Thymus (tissue), 11 donors: Measurements from ENCODE around the gene NOC2L. TPM values are rescaled to one million over a fixed set of nuclear protein-coding genes. Genes with fewer than 3 reads are reported as not detected.
A peak's percentile ranks its signal among the peaks of the same experiment; 100 is the strongest.

Experiments
- DNase-seq, 9 donors: peaks; one replicate each; pipeline ENCODE4 v3.0.0-alpha.2; 2013; ENCODE audit warnings: low spot score in 9 of 9, low read depth in 6 of 9, missing footprints in 1 of 9
- H3K27ac ChIP-seq, 2 donors: one replicate each; pipeline ENCODE4 v1.5.1; 2013; ENCODE audit warnings: control low read depth in 1 of 2, low read depth in 1 of 2, low read length in 1 of 2, mild to moderate bottlenecking in 1 of 2, moderate library complexity in 1 of 2
- H3K27me3 ChIP-seq, 2 donors: one replicate each; pipeline ENCODE4 v1.5.1; 2013; ENCODE audit warnings: low read length in 1 of 2; ENCODE audit not compliant: control insufficient read depth in 2 of 2, insufficient read depth in 1 of 2
- H3K36me3 ChIP-seq, 2 donors: one replicate each; pipeline ENCODE4 v1.5.1; 2013; ENCODE audit warnings: low read length in 1 of 2, mild to moderate bottlenecking in 1 of 2, moderate library complexity in 1 of 2; ENCODE audit not compliant: control insufficient read depth in 2 of 2, insufficient read depth in 2 of 2
- H3K4me1 ChIP-seq, 2 donors: one replicate each; pipeline ENCODE4 v1.5.1; 2013; ENCODE audit warnings: low read length in 2 of 2; ENCODE audit not compliant: control insufficient read depth in 2 of 2, insufficient read depth in 2 of 2
- H3K4me3 ChIP-seq, 2 donors: one replicate each; pipeline ENCODE4 v1.5.1; 2013; ENCODE audit warnings: low read length in 2 of 2, control low read depth in 1 of 2, mild to moderate bottlenecking in 1 of 2
- H3K9me3 ChIP-seq, 2 donors: one replicate each; pipeline ENCODE4 v1.5.1; 2013; ENCODE audit warnings: low read length in 1 of 2, mild to moderate bottlenecking in 1 of 2; ENCODE audit not compliant: control insufficient read depth in 2 of 2, insufficient read depth in 1 of 2
- WGBS: extraction: QIAGEN DNeasy Blood & Tissue Kit; methylation state at CpG from one replicate; pipeline ENCODE4 v1.1.7; 2013; 5-methylcytosine and 5-hydroxymethylcytosine counted together
- polyA plus RNA-seq: library from polyadenylated mRNA; stranded (reverse); fragments of 200-250 nt; gene quantifications from one replicate; pipeline ENCODE4 v1.2.3, GENCODE V29; 2013
- total RNA-seq: library from RNA; stranded (reverse); fragments of 120-200 nt; gene quantifications from one replicate; pipeline ENCODE4 v1.2.4, GENCODE V29; 2013
- donor health status: healthy.

The NOC2L gene
- total and polyA plus RNA-seq, 2 donors, result 45.5 to 74.3 TPM

DNA sequence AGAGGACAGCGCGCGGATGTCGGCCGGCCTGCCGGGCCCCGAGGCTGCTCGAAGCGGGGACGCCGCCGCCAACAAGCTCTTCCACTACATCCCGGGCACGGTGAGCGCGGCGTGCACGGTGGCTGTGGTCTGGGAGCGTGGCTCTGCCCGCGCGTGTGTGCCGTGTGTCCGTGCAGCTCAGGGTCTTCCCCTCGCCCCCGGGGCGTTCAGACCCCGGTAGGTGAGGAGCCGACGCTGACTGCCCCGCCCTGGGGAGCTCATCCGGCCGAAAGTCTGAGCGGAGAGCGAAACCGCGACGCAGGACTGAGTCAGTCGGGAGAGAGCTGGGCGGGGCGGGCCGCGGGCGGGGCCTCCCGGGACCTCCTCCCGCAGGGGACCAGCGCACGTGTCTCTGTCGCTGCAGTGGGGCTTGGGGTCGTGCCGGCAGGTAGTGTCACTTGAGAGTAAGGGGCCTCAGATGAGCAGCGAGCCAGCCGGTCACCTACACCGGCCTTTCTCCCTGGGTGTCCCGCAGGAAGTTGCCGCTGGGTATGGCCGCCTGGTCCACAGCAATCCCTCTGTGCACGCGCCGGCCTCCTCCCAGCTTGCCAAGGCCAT is 7.7 kb upstream of the NOC2L start:
- peaks cover 46 to 67% of the 10 kb centered on the region in 2 donors for H3K27me3 ChIP-seq
- WGBS, result under 1% methylated on average over 60 of the region's 60 CpGs

DNA sequence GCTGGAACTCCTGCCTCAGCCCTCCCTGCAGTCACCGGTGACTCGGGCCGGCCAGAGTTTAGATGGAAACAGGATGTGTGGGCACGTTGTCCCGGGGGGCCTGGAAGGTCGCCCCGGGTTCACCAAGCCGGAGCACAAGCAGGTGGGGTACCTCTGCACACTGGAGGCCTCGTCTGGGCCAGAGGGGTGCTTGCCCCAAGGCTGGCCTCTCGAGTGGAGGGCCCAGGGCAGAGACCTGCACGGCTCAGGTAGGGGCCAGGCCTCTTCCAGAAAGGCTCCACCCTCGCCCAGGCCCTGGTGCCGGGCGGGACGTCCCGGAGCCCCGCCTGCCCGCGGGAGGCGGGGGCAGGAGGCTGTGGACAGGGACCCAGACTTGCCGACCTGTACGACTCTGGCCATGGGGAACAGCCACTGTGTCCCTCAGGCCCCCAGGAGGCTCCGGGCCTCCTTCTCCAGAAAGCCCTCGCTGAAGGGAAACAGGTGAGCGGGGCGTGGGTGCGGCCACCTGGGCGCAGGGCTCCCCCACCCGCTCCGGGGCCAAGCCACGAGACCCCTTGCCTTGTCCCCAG is 7.2 kb upstream of the NOC2L start, which contains the start of gene PLEKHN1:
Gene PLEKHN1, plus strand, starts transcription at position 348 of the 569 bp plus-strand sequence. Its CDS starts 50 bp downstream, at position 398.
- DNase-seq, result no peak
- Histone ChIP-seq H3K4me1 (peaks cover 12 to 14% of the 10 kb centered on the region in 2 donors), H3K4me3 (peak within 1 kb of the TSS; percentile 27 to 55), H3K9me3 (no peaks in the 10 kb centered on the region), H3K27me3 (peaks cover 40 to 65% of the 10 kb centered on the region in 2 donors), H3K27ac (peak within 1 kb of the TSS in 1 of 2 donors; percentile 15), H3K36me3 (peaks cover 0 to 22% of the 10 kb centered on the region in 2 donors)
- WGBS, result 6% methylated on average over 31 of the region's 31 CpGs

More for the DNA sequence above, 7.7 kb upstream of the NOC2L start:
- Histone ChIP-seq H3K4me1 (peaks cover 8 to 11% of the 10 kb centered on the region in 2 donors), H3K4me3 (peak overlapping the region; percentile 27 to 55), H3K36me3 (peaks cover 0 to 22% of the 10 kb centered on the region in 2 donors), H3K27ac (peak overlapping the region in 1 of 2 donors; percentile 15), H3K9me3 (no peaks in the 10 kb centered on the region)
- peak in 4 of 9 donors; percentile 45 to 72 (median 52) for DNase-seq

DNA sequence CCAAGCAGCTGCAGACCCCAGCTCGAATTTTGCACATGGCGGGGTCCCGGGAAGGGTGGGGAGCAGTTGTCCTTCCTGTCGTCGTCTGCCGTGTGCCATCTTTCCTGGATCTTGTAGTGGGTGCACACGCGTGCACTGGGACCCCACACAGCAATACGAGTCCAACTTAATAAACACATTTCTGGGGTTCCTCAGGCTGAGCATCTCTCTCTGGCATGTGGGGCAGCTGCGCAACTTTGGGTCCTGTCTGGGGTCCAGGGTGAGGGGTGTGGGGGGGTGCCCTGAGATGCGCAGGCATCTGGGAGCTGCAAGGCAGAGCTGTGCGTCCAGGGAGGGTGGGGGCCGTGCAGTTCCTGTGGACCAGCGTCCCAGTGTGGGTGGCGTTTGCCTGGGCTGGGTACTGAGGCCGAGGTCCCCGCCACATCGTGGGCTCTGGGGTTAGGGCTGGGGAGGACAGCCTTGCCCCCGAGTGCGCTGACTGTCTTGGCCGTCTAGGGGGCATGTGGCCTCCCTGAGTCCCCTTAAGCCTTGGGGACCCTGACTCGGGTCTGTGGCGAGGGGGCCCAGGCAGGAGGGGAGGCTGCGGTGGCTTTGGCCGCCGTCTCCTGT is 6.6 kb upstream of the NOC2L start:
- H3K9me3 ChIP-seq, result no peaks in the 10 kb centered on the region
- WGBS, result 81% methylated on average over 26 of the region's 26 CpGs
- no peak overlapping the region for H3K27ac ChIP-seq
- H3K27me3 ChIP-seq, result peaks cover 34 to 60% of the 10 kb centered on the region in 2 donors
- no peak for DNase-seq
- H3K4me1 ChIP-seq, result peaks cover 15% of the 10 kb centered on the region in 2 donors
- peaks cover 0 to 22% of the 10 kb centered on the region in 2 donors for H3K36me3 ChIP-seq
- H3K4me3 ChIP-seq, result no peak overlapping the region

GRCh38 chr1:964691-965525 is 5.9 kb upstream of the NOC2L start:
- peaks cover 15 to 19% of the 10 kb centered on the region in 2 donors for H3K4me1 ChIP-seq
- peaks cover 0 to 22% of the 10 kb centered on the region in 2 donors for H3K36me3 ChIP-seq
- H3K4me3 ChIP-seq, result no peak overlapping the region
- no peak overlapping the region for H3K27ac ChIP-seq
- H3K27me3 ChIP-seq, result peaks cover 27 to 57% of the 10 kb centered on the region in 2 donors
- WGBS, result 96% methylated on average over 42 of the region's 51 CpGs
- no peaks in the 10 kb centered on the region for H3K9me3 ChIP-seq
- DNase-seq, result no peak

GRCh38 chr1:963746-964525 is 4.9 kb upstream of the NOC2L start:
- H3K4me3 ChIP-seq, result no peak overlapping the region
- DNase-seq, result no peak
- H3K36me3 ChIP-seq, result peaks cover 0 to 22% of the 10 kb centered on the region in 2 donors
- H3K4me1 ChIP-seq, result peaks cover 15 to 20% of the 10 kb centered on the region in 2 donors
- 97% methylated on average over 47 of the region's 47 CpGs for WGBS
- no peaks in the 10 kb centered on the region for H3K9me3 ChIP-seq
- peaks cover 23 to 53% of the 10 kb centered on the region in 2 donors for H3K27me3 ChIP-seq
- H3K27ac ChIP-seq, result no peak overlapping the region

DNA sequence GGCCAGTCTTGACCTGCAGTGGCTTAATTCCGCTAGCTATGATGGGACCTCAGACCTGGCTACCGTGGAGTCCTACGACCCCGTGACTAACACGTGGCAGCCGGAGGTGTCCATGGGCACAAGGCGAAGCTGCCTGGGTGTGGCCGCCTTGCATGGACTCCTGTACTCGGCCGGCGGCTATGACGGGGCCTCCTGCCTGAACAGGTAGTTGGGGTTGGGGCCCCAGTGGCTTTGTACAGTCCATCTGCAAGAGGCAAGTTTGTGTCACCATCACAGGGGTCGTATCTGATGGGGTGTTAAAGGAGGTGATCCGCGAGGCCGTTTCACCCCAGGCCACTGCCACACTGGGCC is 4.2 kb upstream of the NOC2L start:
- no peak for DNase-seq
- no peaks in the 10 kb centered on the region for H3K9me3 ChIP-seq
- H3K4me3 ChIP-seq, result no peak overlapping the region
- peaks cover 22 to 47% of the 10 kb centered on the region in 2 donors for H3K27me3 ChIP-seq
- no peak overlapping the region for H3K27ac ChIP-seq
- 95% methylated on average over 16 of the region's 16 CpGs for WGBS
- peaks cover 0 to 22% of the 10 kb centered on the region in 2 donors for H3K36me3 ChIP-seq
- H3K4me1 ChIP-seq, result peaks cover 15 to 23% of the 10 kb centered on the region in 2 donors

DNA sequence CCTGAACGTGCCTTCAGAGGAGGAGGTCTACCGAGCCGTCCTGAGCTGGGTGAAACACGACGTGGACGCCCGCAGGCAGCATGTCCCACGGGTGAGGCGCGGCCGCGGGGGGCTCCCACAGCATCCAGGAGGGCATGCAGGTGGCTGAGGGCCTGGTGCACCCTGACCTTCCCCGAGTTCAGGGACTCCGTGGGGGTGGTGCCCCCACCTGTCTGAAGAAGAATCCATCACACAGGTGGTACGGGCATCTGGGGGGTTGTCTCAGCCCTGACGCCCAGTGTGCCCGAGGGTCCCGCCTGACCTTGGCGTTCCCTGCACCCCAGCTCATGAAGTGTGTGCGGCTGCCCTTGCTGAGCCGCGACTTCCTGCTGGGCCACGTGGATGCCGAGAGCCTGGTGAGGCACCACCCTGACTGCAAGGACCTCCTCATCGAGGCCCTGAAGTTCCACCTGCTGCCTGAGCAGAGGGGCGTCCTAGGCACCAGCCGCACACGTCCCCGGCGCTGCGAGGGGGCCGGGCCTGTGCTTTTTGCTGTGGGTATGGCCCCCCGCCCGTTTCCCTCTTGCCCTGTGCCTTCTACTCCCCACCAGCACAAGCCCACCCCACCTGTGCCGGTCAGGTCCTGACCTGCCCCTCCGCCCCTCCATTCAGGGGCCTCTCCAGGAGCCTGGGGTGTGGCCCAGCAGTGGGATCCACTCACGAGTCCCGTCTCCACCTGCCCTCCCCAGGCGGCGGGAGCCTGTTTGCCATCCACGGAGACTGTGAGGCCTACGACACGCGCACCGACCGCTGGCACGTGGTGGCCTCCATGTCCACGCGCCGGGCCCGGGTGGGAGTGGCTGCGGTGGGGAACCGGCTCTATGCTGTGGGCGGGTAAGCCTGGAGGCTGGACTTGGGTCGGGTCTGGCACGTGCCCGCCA is 3.6 kb upstream of the NOC2L start:
- H3K27me3 ChIP-seq, result peaks cover 17 to 40% of the 10 kb centered on the region in 2 donors
- peaks cover 17 to 26% of the 10 kb centered on the region in 2 donors for H3K4me1 ChIP-seq
- H3K4me3 ChIP-seq, result no peak overlapping the region
- no peak for DNase-seq
- H3K9me3 ChIP-seq, result no peaks in the 10 kb centered on the region
- no peak overlapping the region for H3K27ac ChIP-seq
- 96% methylated on average over 57 of the region's 57 CpGs for WGBS
- peaks cover 0 to 22% of the 10 kb centered on the region in 2 donors for H3K36me3 ChIP-seq
